Measurements from ENCODE around the gene IGSF21.

IGSF21 gene

GRCh38 chr1:18100060-18100459 lies 7.5 kb upstream of the IGSF21 start:
- Mint-ChIP-seq H3K27me3 (ENCODE audit: low read depth, poor library complexity) (peaks cover 90% of the 10 kb centered on the region), H3K9me3 (no peaks in the 10 kb centered on the region), H3K27ac (no peak overlapping the region), H3K36me3 (ENCODE audit: low read depth) (no peaks in the 10 kb centered on the region), H3K4me3 (no peak overlapping the region), H3K4me1 (peaks cover 5% of the 10 kb centered on the region)
- TF ChIP-seq, protein P1, sequence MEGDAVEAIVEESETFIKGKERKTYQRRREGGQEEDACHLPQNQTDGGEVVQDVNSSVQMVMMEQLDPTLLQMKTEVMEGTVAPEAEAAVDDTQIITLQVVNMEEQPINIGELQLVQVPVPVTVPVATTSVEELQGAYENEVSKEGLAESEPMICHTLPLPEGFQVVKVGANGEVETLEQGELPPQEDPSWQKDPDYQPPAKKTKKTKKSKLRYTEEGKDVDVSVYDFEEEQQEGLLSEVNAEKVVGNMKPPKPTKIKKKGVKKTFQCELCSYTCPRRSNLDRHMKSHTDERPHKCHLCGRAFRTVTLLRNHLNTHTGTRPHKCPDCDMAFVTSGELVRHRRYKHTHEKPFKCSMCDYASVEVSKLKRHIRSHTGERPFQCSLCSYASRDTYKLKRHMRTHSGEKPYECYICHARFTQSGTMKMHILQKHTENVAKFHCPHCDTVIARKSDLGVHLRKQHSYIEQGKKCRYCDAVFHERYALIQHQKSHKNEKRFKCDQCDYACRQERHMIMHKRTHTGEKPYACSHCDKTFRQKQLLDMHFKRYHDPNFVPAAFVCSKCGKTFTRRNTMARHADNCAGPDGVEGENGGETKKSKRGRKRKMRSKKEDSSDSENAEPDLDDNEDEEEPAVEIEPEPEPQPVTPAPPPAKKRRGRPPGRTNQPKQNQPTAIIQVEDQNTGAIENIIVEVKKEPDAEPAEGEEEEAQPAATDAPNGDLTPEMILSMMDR (IDR thresholded peaks at IDR 0.05) = no peak
- DNase-seq = no peak

- H3K9me3 Mint-ChIP-seq = no peaks in the 10 kb centered on the region
- TF ChIP-seq, protein P1 (IDR thresholded peaks at IDR 0.05) = peak; percentile 86
- no peak overlapping the region for H3K4me3 Mint-ChIP-seq
- peak; percentile 70 for DNase-seq
- peaks cover 5% of the 10 kb centered on the region for H3K4me1 Mint-ChIP-seq
- peaks cover 93% of the 10 kb centered on the region for H3K27me3 Mint-ChIP-seq (ENCODE audit: low read depth, poor library complexity)
- H3K27ac Mint-ChIP-seq = no peak overlapping the region
- no peaks in the 10 kb centered on the region for H3K36me3 Mint-ChIP-seq (ENCODE audit: low read depth)
Observed at GRCh38 chr1:18100491-18101063, 7.0 kb upstream of the IGSF21 start.

DNA sequence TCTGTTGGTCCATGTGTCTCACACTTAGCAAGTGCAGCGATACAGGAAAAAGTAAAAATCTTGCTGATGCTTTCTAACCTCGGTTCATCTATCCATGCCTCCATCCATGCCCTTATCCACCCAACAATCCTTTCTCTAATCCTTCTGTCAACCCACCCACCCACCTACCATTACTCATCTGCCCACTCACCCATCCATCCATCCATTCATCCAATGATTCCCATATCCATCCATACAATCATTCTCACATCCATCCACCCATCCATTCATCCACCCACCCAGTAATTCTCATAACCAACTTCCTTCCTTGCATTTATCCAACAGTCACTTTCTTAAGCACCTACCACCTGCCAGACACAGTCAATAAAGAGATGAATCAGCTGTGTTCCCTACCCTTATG lies 6.1 kb upstream of the IGSF21 start:
- H3K27ac Mint-ChIP-seq = no peak overlapping the region
- no peak for DNase-seq
- peaks cover 5% of the 10 kb centered on the region for H3K4me1 Mint-ChIP-seq
- H3K27me3 Mint-ChIP-seq (ENCODE audit: low read depth, poor library complexity) = peaks cover 96% of the 10 kb centered on the region
- no peaks in the 10 kb centered on the region for H3K36me3 Mint-ChIP-seq (ENCODE audit: low read depth)
- H3K4me3 Mint-ChIP-seq = no peak overlapping the region
- TF ChIP-seq, protein P1 (IDR thresholded peaks at IDR 0.05) = no peak
- H3K9me3 Mint-ChIP-seq = no peaks in the 10 kb centered on the region

GRCh38 chr1:18103788-18104421 lies 3.7 kb upstream of the IGSF21 start:
- Mint-ChIP-seq H3K27ac (no peak overlapping the region), H3K9me3 (no peaks in the 10 kb centered on the region), H3K27me3 (ENCODE audit: low read depth, poor library complexity) (peaks cover 98% of the 10 kb centered on the region), H3K4me1 (peaks cover 20% of the 10 kb centered on the region), H3K4me3 (no peak overlapping the region), H3K36me3 (ENCODE audit: low read depth) (no peaks in the 10 kb centered on the region)
- TF ChIP-seq, protein P1 (IDR thresholded peaks at IDR 0.05) = no peak
- no peak for DNase-seq

DNA sequence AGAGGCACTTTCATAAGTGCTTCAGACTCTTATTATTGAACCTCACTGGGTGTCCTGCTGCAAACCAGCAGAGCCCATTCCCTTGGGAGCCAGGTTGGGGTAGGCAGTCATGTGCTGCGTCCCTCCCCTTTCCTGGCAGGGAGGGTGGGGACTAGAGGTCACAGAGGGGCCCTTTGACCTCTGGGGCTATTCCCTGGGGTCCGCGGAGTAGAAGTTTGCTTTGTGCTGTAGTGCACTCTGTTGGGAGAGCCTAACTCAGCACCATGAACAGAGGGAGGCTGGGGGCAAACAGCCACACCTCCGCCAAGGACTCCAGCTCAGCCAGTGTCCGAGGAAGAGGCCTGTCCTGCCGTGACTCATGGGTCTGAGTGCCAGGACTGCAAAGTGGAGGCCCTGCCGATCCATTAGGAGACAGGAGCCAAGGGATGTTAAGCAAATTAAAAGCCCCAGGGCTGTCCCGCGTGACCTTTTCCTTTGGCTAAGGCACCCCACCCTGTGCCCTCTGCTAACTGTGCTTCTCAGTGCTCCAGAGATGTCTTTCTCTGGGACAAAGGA lies 3.0 kb upstream of the IGSF21 start:
- TF ChIP-seq, protein P1 (IDR thresholded peaks at IDR 0.05) = no peak
- DNase-seq = peak; percentile 70
- H3K4me3 Mint-ChIP-seq = no peak overlapping the region
- H3K27ac Mint-ChIP-seq = no peak overlapping the region
- peaks cover 98% of the 10 kb centered on the region for H3K27me3 Mint-ChIP-seq (ENCODE audit: low read depth, poor library complexity)
- H3K4me1 Mint-ChIP-seq = peaks cover 21% of the 10 kb centered on the region
- H3K36me3 Mint-ChIP-seq (ENCODE audit: low read depth) = no peaks in the 10 kb centered on the region
- no peaks in the 10 kb centered on the region for H3K9me3 Mint-ChIP-seq

DNA sequence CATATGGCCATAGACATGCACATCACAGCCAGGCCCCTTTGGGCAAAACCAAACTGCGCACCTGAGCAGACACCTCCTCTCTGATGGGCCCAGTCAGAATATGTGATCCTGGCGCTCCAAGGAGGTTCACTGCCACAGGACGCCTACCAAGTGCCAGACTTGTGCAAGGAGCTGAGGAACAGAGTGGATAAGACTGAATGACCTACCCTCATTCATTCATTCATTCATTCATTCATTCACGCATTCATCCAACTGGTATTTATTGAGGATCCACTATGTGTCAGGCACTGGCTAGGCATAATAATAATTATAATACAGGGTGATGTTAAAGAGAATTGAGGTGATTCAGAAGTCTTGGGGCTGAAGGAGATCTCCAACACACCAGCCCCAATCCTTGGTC lies 2.4 kb upstream of the IGSF21 start:
- TF ChIP-seq, protein P1 (IDR thresholded peaks at IDR 0.05) = no peak
- peaks cover 98% of the 10 kb centered on the region for H3K27me3 Mint-ChIP-seq (ENCODE audit: low read depth, poor library complexity)
- no peaks in the 10 kb centered on the region for H3K9me3 Mint-ChIP-seq
- H3K36me3 Mint-ChIP-seq (ENCODE audit: low read depth) = no peaks in the 10 kb centered on the region
- H3K4me1 Mint-ChIP-seq = peaks cover 24% of the 10 kb centered on the region
- H3K27ac Mint-ChIP-seq = no peak overlapping the region
- no peak for DNase-seq
- no peak overlapping the region for H3K4me3 Mint-ChIP-seq

All from nephron progenitor cell (in vitro differentiated cells).